Neural progenitor cell (in vitro differentiated cells): ENCODE results near the gene MTMR4. TPM values are rescaled to one million over a fixed set of nuclear protein-coding genes. Genes with fewer than 3 reads are reported as not detected.

Experiments used
- DNase-seq: peaks from one replicate; pipeline ENCODE4 v3.0.0-alpha.2; 2016; ENCODE audit warnings: low spot score
- H2AFZ ChIP-seq: fragments of 200-600 bp; sonication (generic); replicated peaks from 2 replicates; pipeline ENCODE4 v1.6.1; 2016; ENCODE audit warnings: antibody characterized with exemption
- H3F3A ChIP-seq: fragments of 200-600 bp; sonication (generic); 2 replicates; pipeline ENCODE4 v1.6.1; 2016; ENCODE audit warnings: antibody characterized with exemption, low read depth
- H3K27ac ChIP-seq: fragments of 200-600 bp; sonication (generic); 2 replicates; pipeline ENCODE4 v1.5.1; 2016; ENCODE audit warnings: mild to moderate bottlenecking
- H3K27me3 ChIP-seq: fragments of 200-600 bp; sonication (generic); 2 replicates; pipeline ENCODE4 v1.6.1; 2016; ENCODE audit warnings: mild to moderate bottlenecking, moderate library complexity
- H3K36me3 ChIP-seq: fragments of 200-600 bp; sonication (generic); 2 replicates; pipeline ENCODE4 v1.5.1; 2016
- H3K4me1 ChIP-seq: fragments of 200-600 bp; sonication (generic); 2 replicates; pipeline ENCODE4 v1.6.1; 2016; ENCODE audit warnings: mixed run types
- H3K4me2 ChIP-seq: fragments of 200-600 bp; sonication (generic); 2 replicates; pipeline ENCODE4 v1.6.1; 2016
- H3K4me3 ChIP-seq: fragments of 200-600 bp; sonication (generic); 2 replicates; pipeline ENCODE4 v1.5.1; 2016
- H3K79me2 ChIP-seq: fragments of 200-600 bp; sonication (generic); 2 replicates; pipeline ENCODE4 v1.6.1; 2016; ENCODE audit warnings: low read depth
- H3K9ac ChIP-seq: fragments of 200-600 bp; sonication (generic); 2 replicates; pipeline ENCODE4 v1.6.1; 2016
- H3K9me3 ChIP-seq: fragments of 200-600 bp; sonication (generic); 2 replicates; pipeline ENCODE4 v1.5.1; 2016; ENCODE audit warnings: low read depth
- H4K20me1 ChIP-seq: fragments of 200-600 bp; sonication (generic); 2 replicates; pipeline ENCODE4 v1.6.1; 2016; ENCODE audit warnings: low read depth
- H3K27ac Mint-ChIP-seq: 3 replicates; pipeline ENCODE4 v1.8.0; 2021; ENCODE audit warnings: mixed read lengths
- H3K27me3 Mint-ChIP-seq: 2 replicates; pipeline ENCODE4 v1.8.0; 2022; ENCODE audit warnings: low read depth, mild to moderate bottlenecking, inconsistent platforms, moderate library complexity, mixed read lengths; ENCODE audit not compliant: insufficient read depth
- H3K36me3 Mint-ChIP-seq: 3 replicates; pipeline ENCODE4 v1.8.0; 2021; ENCODE audit warnings: mixed read lengths
- H3K4me1 Mint-ChIP-seq: 3 replicates; pipeline ENCODE4 v1.8.0; 2021; ENCODE audit warnings: mixed read lengths
- H3K4me3 Mint-ChIP-seq: 3 replicates; pipeline ENCODE4 v1.8.0; 2021; ENCODE audit warnings: mild to moderate bottlenecking, moderate library complexity, mixed read lengths
- H3K9me3 Mint-ChIP-seq: 3 replicates; pipeline ENCODE4 v1.8.0; 2020; ENCODE audit warnings: mixed read lengths
- EZH2 ChIP-seq: fragments of 200-600 bp; sonication (generic); IDR thresholded peaks from 2 replicates; pipeline ENCODE4 v1.6.1; 2017; ENCODE audit warnings: antibody characterized with exemption, mild to moderate bottlenecking, moderate library complexity
- EZH2phosphoT487 ChIP-seq: fragments of 200-600 bp; sonication (generic); IDR thresholded peaks from 2 replicates; pipeline ENCODE4 v1.6.1; 2017; ENCODE audit warnings: antibody characterized with exemption
- total RNA-seq: library from RNA; depleted of rRNA; stranded (reverse); fragments of >200 nt; gene quantifications from 2 replicates; pipeline ENCODE4 v1.2.3, GENCODE V29; 2015; ENCODE audit warnings: low replicate concordance
- TF ChIP-seq, protein P1 (sequence below): fragments of 200-600 bp; sonication (generic); IDR thresholded peaks from 2 replicates; pipeline ENCODE4 v1.5.1; 2017; ENCODE audit warnings: antibody characterized with exemption, mild to moderate bottlenecking

Gene MTMR4
- total RNA-seq, 1 donor from 2014 or later = 34.0 TPM

DNA sequence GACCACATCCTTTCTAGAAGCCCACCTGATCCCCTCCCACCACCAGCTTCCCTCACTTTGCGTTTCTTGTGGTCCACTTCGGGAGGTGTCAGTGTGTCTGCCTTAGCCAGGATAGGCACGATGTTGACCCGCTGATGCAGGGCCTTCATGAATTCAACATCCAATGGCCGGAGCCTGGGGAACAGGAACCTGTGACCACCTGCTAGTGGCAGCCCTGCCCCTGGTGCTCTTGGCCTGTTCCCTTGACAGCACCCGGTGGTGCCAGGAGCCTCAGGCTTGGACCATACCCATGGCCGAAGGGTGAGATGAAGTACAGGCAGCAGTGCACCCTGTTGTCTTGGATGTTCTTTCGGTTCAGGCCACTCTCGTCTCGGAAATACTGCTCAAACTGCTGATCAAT lies 7.2 kb upstream of the MTMR4 start:
- no peaks in the 10 kb centered on the region for H3K36me3 Mint-ChIP-seq
- H3K9me3 ChIP-seq = no peaks in the 10 kb centered on the region
- no peak overlapping the region for H2AFZ ChIP-seq
- no peak for DNase-seq
- no peaks in the 10 kb centered on the region for H3K9me3 Mint-ChIP-seq
- peaks cover 19% of the 10 kb centered on the region for H3F3A ChIP-seq
- no peaks in the 10 kb centered on the region for H3K36me3 ChIP-seq
- H3K4me1 ChIP-seq = peaks cover 4% of the 10 kb centered on the region
- no peak overlapping the region for H3K9ac ChIP-seq
- H3K4me3 ChIP-seq = no peak overlapping the region
- peaks cover 12% of the 10 kb centered on the region for H3K4me1 Mint-ChIP-seq
- no peaks in the 10 kb centered on the region for H3K27me3 ChIP-seq
- H3K27ac Mint-ChIP-seq = no peak overlapping the region
- peaks cover 7% of the 10 kb centered on the region for H3K79me2 ChIP-seq
- H4K20me1 ChIP-seq = no peaks in the 10 kb centered on the region
- H3K27ac ChIP-seq = no peak overlapping the region
- H3K4me2 ChIP-seq = no peak overlapping the region
- peaks cover 8% of the 10 kb centered on the region for H3K27me3 Mint-ChIP-seq
- TF ChIP-seq, protein P1, sequence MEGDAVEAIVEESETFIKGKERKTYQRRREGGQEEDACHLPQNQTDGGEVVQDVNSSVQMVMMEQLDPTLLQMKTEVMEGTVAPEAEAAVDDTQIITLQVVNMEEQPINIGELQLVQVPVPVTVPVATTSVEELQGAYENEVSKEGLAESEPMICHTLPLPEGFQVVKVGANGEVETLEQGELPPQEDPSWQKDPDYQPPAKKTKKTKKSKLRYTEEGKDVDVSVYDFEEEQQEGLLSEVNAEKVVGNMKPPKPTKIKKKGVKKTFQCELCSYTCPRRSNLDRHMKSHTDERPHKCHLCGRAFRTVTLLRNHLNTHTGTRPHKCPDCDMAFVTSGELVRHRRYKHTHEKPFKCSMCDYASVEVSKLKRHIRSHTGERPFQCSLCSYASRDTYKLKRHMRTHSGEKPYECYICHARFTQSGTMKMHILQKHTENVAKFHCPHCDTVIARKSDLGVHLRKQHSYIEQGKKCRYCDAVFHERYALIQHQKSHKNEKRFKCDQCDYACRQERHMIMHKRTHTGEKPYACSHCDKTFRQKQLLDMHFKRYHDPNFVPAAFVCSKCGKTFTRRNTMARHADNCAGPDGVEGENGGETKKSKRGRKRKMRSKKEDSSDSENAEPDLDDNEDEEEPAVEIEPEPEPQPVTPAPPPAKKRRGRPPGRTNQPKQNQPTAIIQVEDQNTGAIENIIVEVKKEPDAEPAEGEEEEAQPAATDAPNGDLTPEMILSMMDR = no peak
- no peak for TF ChIP-seq EZH2phosphoT487
- no peak overlapping the region for H3K4me3 Mint-ChIP-seq

GRCh38 chr17:58520843-58521430 lies 6.5 kb upstream of the MTMR4 start:
- no peak overlapping the region for H3K9ac ChIP-seq
- H3K9me3 ChIP-seq = no peaks in the 10 kb centered on the region
- peak overlapping the region; percentile 71 for H2AFZ ChIP-seq
- no peaks in the 10 kb centered on the region for H4K20me1 ChIP-seq
- TF ChIP-seq, protein P1 = peak; percentile 60
- TF ChIP-seq EZH2 = no peak
- DNase-seq = peak; percentile 72
- no peak overlapping the region for H3K4me2 ChIP-seq
- peaks cover 13% of the 10 kb centered on the region for H3K79me2 ChIP-seq
- Mint-ChIP-seq H3K4me3 (no peak overlapping the region), H3K4me1 (peaks cover 20% of the 10 kb centered on the region), H3K27me3 (peaks cover 8% of the 10 kb centered on the region), H3K36me3 (no peaks in the 10 kb centered on the region), H3K9me3 (no peaks in the 10 kb centered on the region), H3K27ac (no peak overlapping the region)
- H3K27ac ChIP-seq = no peak overlapping the region
- H3K36me3 ChIP-seq = no peaks in the 10 kb centered on the region
- H3K4me3 ChIP-seq = no peak overlapping the region
- no peaks in the 10 kb centered on the region for H3K27me3 ChIP-seq
- H3K4me1 ChIP-seq = peaks cover 4% of the 10 kb centered on the region
- peaks cover 19% of the 10 kb centered on the region for H3F3A ChIP-seq

GRCh38 chr17:58517928-58518609 lies 3.6 kb upstream of the MTMR4 start:
- peak overlapping the region; percentile 88 for H3K27ac Mint-ChIP-seq
- Histone ChIP-seq H3K4me2 (peak overlapping the region; percentile 88), H3K9me3 (no peaks in the 10 kb centered on the region), H3K4me1 (peaks cover 18% of the 10 kb centered on the region), H4K20me1 (peaks cover 8% of the 10 kb centered on the region), H2AFZ (peak overlapping the region; percentile 97), H3K79me2 (peaks cover 25% of the 10 kb centered on the region), H3K9ac (peak overlapping the region; percentile 76), H3K27ac (peak overlapping the region; percentile 84), H3K4me3 (peak overlapping the region; percentile 92), H3F3A (peaks cover 36% of the 10 kb centered on the region), H3K27me3 (no peaks in the 10 kb centered on the region), H3K36me3 (no peaks in the 10 kb centered on the region)
- peaks cover 1% of the 10 kb centered on the region for H3K36me3 Mint-ChIP-seq
- H3K4me1 Mint-ChIP-seq = peaks cover 31% of the 10 kb centered on the region
- peaks cover 8% of the 10 kb centered on the region for H3K27me3 Mint-ChIP-seq
- H3K9me3 Mint-ChIP-seq = no peaks in the 10 kb centered on the region
- no peak for TF ChIP-seq EZH2
- TF ChIP-seq, protein P1 = no peak
- H3K4me3 Mint-ChIP-seq = peak overlapping the region; percentile 98
- DNase-seq = peak; percentile 100
